IPS DF 6.9 (cell line): ENCODE data around the gene MYO5A.

Source experiments
- DNase-seq: peaks from one replicate; pipeline ENCODE4 v3.0.0-alpha.2; 2013; ENCODE audit warnings: low read depth, low spot score
- H3K27ac ChIP-seq: one replicate; pipeline ENCODE4 v1.5.1; 2013; ENCODE audit warnings: low read length, control low read depth
- H3K27me3 ChIP-seq: 2 replicates; pipeline ENCODE4 v1.6.1; 2013; ENCODE audit warnings: mild to moderate bottlenecking, low read length; ENCODE audit not compliant: control insufficient read depth, insufficient read depth
- H3K36me3 ChIP-seq: 2 replicates; pipeline ENCODE4 v1.6.1; 2013; ENCODE audit warnings: low read length; ENCODE audit not compliant: control insufficient read depth, insufficient read depth
- H3K4me1 ChIP-seq: 2 replicates; pipeline ENCODE4 v1.6.1; 2013; ENCODE audit warnings: low read length; ENCODE audit not compliant: control insufficient read depth, insufficient read depth
- H3K4me3 ChIP-seq: 2 replicates; pipeline ENCODE4 v1.5.1; 2013; ENCODE audit warnings: mild to moderate bottlenecking, low read length
- H3K9me3 ChIP-seq: 2 replicates; pipeline ENCODE4 v1.6.1; 2013; ENCODE audit warnings: low read length, inconsistent platforms; ENCODE audit not compliant: control insufficient read depth, insufficient read depth
- WGBS: extraction: QIAGEN DNeasy Blood & Tissue Kit; methylation state at CpG from one replicate; pipeline ENCODE4 v1.1.7; 2013; ENCODE audit warnings: mixed read lengths, missing lambda C conversion rate; ENCODE audit not compliant: insufficient read length, insufficient coverage; 5-methylcytosine and 5-hydroxymethylcytosine counted together

Gene MYO5A

GRCh38 chr15:52338891-52339290 is 189.8 kb downstream of the MYO5A start:
- Histone ChIP-seq H3K27me3 (no peaks in the 10 kb centered on the region), H3K27ac (no peak overlapping the region), H3K9me3 (no peaks in the 10 kb centered on the region), H3K36me3 (no peaks in the 10 kb centered on the region), H3K4me1 (0 out of 2 replicates have a peak, but pooled peaks cover 1% of the 10 kb centered on the region), H3K4me3 (no peak overlapping the region)
- WGBS = no CpG with 5 or more reads among the region's 1 CpG
- DNase-seq = no peak

DNA sequence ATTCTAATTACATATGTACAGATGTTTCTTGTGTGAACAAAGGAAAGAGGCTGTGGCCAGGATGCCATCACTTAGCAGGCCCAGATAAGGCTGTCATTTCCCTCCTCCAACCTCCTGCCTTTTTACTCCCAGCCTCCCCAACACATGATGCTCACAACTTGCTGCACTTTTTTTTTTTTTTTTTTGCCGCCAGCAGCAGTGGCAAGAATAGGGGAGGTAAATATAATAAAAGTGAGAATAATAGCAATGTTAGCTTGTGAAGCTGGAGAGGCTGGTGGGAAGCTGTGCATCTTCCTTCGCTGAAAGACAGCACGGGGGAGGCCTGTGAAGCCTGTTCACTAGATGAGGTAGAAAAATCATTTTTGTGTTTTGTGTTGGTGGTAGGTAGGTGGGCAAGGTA is 190.6 kb downstream of the MYO5A start:
- no CpG with 5 or more reads among the region's 3 CpGs for WGBS
- no peak for DNase-seq
- Histone ChIP-seq H3K27me3 (no peaks in the 10 kb centered on the region), H3K4me1 (0 out of 2 replicates have a peak, but pooled peaks cover 1% of the 10 kb centered on the region), H3K4me3 (no peak overlapping the region), H3K27ac (no peak overlapping the region), H3K36me3 (no peaks in the 10 kb centered on the region), H3K9me3 (no peaks in the 10 kb centered on the region)

- Histone ChIP-seq H3K27me3 (no peaks in the 10 kb centered on the region; the same call in 1 of the 2 replicates), H3K4me3 (no peak overlapping the region), H3K27ac (no peak overlapping the region), H3K9me3 (no peaks in the 10 kb centered on the region), H3K4me1 (0 out of 2 replicates have a peak, but pooled peaks cover 1% of the 10 kb centered on the region), H3K36me3 (no peaks in the 10 kb centered on the region)
- DNase-seq = no peak
- WGBS = no CpG with 5 or more reads among the region's 5 CpGs
These were observed 191.4 kb downstream of the MYO5A start for GRCh38 chr15:52337198-52337853.

DNA sequence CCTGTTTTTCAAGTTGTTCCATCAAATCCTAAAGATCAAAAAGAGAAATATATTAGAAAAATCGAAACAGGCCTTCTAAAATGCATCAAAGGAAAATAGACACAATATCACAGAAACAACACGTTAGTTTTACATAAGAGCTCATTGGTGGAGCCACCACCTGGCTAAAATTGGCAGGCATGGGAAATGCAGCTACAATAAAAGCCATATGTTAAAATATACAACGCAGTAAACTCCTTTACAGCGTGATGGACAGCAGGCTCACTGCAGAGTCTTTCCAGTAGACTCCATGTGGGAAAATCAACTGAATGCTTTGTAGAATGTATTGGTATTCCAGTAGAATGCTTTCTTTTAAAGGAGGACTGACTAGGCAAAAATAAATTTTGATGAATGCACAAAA is 192.2 kb downstream of the MYO5A start:
- no peak overlapping the region for H3K27ac ChIP-seq
- no peaks in the 10 kb centered on the region; the same call in 1 of the 2 replicates for H3K27me3 ChIP-seq
- no peak overlapping the region for H3K4me3 ChIP-seq
- WGBS = no CpG with 5 or more reads among the region's 4 CpGs
- no peaks in the 10 kb centered on the region for H3K36me3 ChIP-seq
- no peaks in the 10 kb centered on the region for H3K9me3 ChIP-seq
- 0 out of 2 replicates have a peak, but pooled peaks cover 1% of the 10 kb centered on the region for H3K4me1 ChIP-seq
- DNase-seq = no peak

DNA sequence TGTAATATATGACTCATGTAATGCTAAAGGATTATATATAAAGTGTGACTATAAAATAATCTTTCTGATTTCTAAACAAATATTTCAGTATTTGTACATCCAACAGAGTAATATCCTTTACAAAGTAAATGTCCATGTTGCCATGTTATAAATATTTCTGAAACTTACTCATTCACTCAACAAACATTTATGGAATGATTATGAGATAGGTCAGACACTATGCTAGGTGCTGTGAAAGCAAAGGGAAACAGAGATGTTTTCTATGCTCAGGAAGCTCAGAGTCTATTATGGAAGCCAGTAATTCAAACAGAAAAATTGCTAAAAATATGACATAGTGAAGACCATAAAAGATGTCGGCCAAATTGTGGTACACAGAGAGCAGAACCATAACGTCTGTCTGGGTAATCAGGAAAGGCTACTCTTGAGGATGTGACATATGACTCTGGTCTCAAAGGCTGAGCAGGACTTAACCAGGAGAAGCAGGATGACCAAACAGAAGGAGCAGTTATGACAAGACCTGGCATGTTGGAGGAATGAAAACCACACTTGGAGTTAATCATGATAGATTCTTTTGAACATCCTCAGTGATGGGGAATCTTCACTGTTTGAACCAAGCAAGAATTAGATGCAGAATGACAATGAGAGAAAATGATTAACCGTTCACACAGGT is 194.1 kb downstream of the MYO5A start:
- Histone ChIP-seq H3K27me3 (no peaks in the 10 kb centered on the region; the same call in 1 of the 2 replicates), H3K36me3 (no peaks in the 10 kb centered on the region), H3K4me3 (no peak overlapping the region), H3K9me3 (no peaks in the 10 kb centered on the region), H3K27ac (no peak overlapping the region), H3K4me1 (0 out of 2 replicates have a peak, but pooled peaks cover 1% of the 10 kb centered on the region)
- DNase-seq = no peak
- no CpG with 5 or more reads among the region's 3 CpGs for WGBS

DNA sequence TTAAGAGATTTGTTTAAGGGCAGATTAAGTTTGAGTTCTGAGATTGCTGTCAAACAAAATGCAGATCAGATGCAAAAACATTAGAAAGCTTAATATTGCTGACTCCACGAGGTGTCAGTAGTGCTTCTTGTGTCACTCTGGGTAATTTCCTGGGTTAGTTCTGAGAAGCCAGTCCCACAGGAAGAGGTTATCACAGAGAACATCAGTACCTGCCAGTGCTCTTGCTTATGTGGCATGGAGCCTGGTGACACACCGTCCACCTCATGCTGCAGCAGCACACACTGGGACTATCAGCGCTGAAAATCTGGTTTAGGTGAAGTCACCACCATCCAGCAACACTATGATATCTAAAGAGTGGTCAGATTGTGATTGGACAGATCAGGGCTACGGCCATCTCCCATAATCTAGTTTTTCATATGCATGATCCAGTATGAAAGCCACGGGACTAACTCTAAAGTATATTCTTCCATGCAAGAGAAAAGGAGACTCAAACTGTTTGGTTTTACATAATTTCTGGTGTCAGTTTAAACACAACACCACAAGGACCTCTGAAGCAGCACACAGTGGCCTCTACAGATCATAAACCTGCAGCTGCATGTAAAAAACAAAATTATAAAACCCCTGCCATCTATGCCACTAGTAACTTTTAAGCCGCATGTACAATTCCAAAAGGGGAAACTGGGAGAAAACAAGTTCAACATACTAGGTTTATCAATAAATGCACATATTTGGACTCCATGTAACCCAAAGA is 197.0 kb downstream of the MYO5A start:
- H3K4me3 ChIP-seq = no peak overlapping the region
- DNase-seq = no peak
- no peaks in the 10 kb centered on the region; the same call in 1 of the 2 replicates for H3K27me3 ChIP-seq
- WGBS = no CpG with 5 or more reads among the region's 6 CpGs
- no peaks in the 10 kb centered on the region; the same call in 1 of the 2 replicates for H3K36me3 ChIP-seq
- H3K4me1 ChIP-seq = no peaks in the 10 kb centered on the region
- H3K27ac ChIP-seq = no peak overlapping the region
- no peaks in the 10 kb centered on the region for H3K9me3 ChIP-seq

GRCh38 chr15:52329987-52330386 is 198.7 kb downstream of the MYO5A start:
- H3K4me1 ChIP-seq = no peaks in the 10 kb centered on the region
- H3K27me3 ChIP-seq = no peaks in the 10 kb centered on the region; the same call in 1 of the 2 replicates
- no peak for DNase-seq
- no peak overlapping the region for H3K27ac ChIP-seq
- H3K4me3 ChIP-seq = no peak overlapping the region
- WGBS = no CpG with 5 or more reads among the region's 1 CpG
- H3K36me3 ChIP-seq = no peaks in the 10 kb centered on the region; the same call in 1 of the 2 replicates
- H3K9me3 ChIP-seq = no peaks in the 10 kb centered on the region

- no peaks in the 10 kb centered on the region for H3K4me1 ChIP-seq
- no peak for DNase-seq
- no CpG with 5 or more reads among the region's 2 CpGs for WGBS
- H3K27ac ChIP-seq = no peak overlapping the region
- no peaks in the 10 kb centered on the region; the same call in 1 of the 2 replicates for H3K36me3 ChIP-seq
- no peaks in the 10 kb centered on the region; the same call in 1 of the 2 replicates for H3K27me3 ChIP-seq
- no peaks in the 10 kb centered on the region for H3K9me3 ChIP-seq
- H3K4me3 ChIP-seq = no peak overlapping the region
These were observed 199.5 kb downstream of the MYO5A start for GRCh38 chr15:52329150-52329549.

- H3K9me3 ChIP-seq = no peaks in the 10 kb centered on the region
- no peaks in the 10 kb centered on the region for H3K4me1 ChIP-seq
- H3K27ac ChIP-seq = no peak overlapping the region
- H3K4me3 ChIP-seq = no peak overlapping the region
- no CpG with 5 or more reads among the region's 2 CpGs for WGBS
- no peak for DNase-seq
- no peaks in the 10 kb centered on the region; the same call in 1 of the 2 replicates for H3K36me3 ChIP-seq
- H3K27me3 ChIP-seq = no peaks in the 10 kb centered on the region; the same call in 1 of the 2 replicates
These were observed 200.0 kb downstream of the MYO5A start for GRCh38 chr15:52328680-52329079.

DNA sequence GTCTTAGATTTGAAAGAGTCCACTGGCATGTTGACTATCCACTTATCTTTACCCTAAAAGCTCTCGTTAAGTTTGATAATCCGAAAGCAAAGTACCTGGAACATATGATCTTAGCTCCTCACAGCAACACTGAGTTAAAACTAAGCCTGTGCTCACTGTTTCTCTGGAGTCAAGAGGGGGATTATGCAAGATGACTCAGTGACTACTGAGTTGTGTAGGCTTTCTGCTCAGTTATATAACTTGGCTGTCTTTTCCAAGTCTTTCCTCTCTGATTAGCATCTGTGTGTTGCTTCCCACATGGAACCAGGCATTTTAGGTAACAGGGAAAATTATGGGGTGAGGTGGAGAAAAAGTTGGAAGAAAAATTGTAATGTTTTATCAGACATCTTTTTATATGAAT is 201.9 kb downstream of the MYO5A start:
- DNase-seq = no peak
- no CpG with 5 or more reads among the region's 2 CpGs for WGBS
- Histone ChIP-seq H3K9me3 (no peaks in the 10 kb centered on the region), H3K4me3 (no peak overlapping the region), H3K36me3 (no peaks in the 10 kb centered on the region; the same call in 1 of the 2 replicates), H3K27me3 (no peaks in the 10 kb centered on the region), H3K4me1 (no peaks in the 10 kb centered on the region), H3K27ac (no peak overlapping the region)
